HepG2 (cell line): ENCODE results near the gene RPL19. TPM values are rescaled to one million over a fixed set of nuclear protein-coding genes. Genes with fewer than 3 reads are reported as not detected.

Experiments
- CTCF ChIP-seq: sonication (generic); formaldehyde crosslinking; IDR thresholded peaks from 2 replicates; pipeline ENCODE4 v1.5.0; 2020; ENCODE audit warnings: mild to moderate bottlenecking, missing genetic modification reagents, moderate library complexity
- FOSL1 ChIP-seq: sonication (generic); formaldehyde crosslinking; IDR thresholded peaks from 2 replicates; pipeline ENCODE4 v1.9.0; 2021; ENCODE audit warnings: missing genetic modification reagents, borderline replicate concordance
- NFE2L1 ChIP-seq: sonication (generic); formaldehyde crosslinking; IDR thresholded peaks from 2 replicates; pipeline ENCODE4 v1.4.0; 2020; ENCODE audit warnings: missing genetic modification reagents, mild to moderate bottlenecking, borderline replicate concordance
- STAG1 ChIP-seq: sonication (generic); formaldehyde crosslinking; IDR thresholded peaks from 2 replicates; pipeline ENCODE4 v1.4.0; 2020; ENCODE audit warnings: missing genetic modification reagents
- XRCC5 ChIP-seq: fragments of 200-400 bp; formaldehyde crosslinking; optimal IDR thresholded peaks from 2 replicates; pipeline ENCODE3; 2017; ENCODE audit warnings: mild to moderate bottlenecking, low read length
- ZNF543 ChIP-seq: sonication (generic); formaldehyde crosslinking; IDR thresholded peaks from 2 replicates; pipeline ENCODE4 v1.4.0; 2020; ENCODE audit warnings: mild to moderate bottlenecking, missing genetic modification reagents
- ZNF556 ChIP-seq: sonication (generic); formaldehyde crosslinking; IDR thresholded peaks from 2 replicates; pipeline ENCODE4 v1.4.0; 2020; ENCODE audit warnings: mild to moderate bottlenecking, missing genetic modification reagents, borderline replicate concordance
- ZNF567 ChIP-seq: sonication (generic); formaldehyde crosslinking; IDR thresholded peaks from 2 replicates; pipeline ENCODE4 v1.8.1; 2023; ENCODE audit warnings: mild to moderate bottlenecking, missing genetic modification reagents, borderline replicate concordance
- ZNF569 ChIP-seq: sonication (generic); formaldehyde crosslinking; IDR thresholded peaks from 2 replicates; pipeline ENCODE4 v1.5.0; 2020; ENCODE audit warnings: mild to moderate bottlenecking, missing genetic modification reagents, moderate library complexity, borderline replicate concordance
- ZNF570 ChIP-seq: sonication (generic); formaldehyde crosslinking; IDR thresholded peaks from 2 replicates; pipeline ENCODE4 v1.4.0; 2020; ENCODE audit warnings: mild to moderate bottlenecking, missing genetic modification reagents, borderline replicate concordance
- polyA plus RNA-seq, 8 experiments: library from polyadenylated mRNA; depleted of rRNA in 3 of 8; stranded (reverse) in 7 of 8; unstranded in 1 of 8; fragments of >200 nt; fragmentation: Illumina TruSeq in 4 of 8; extraction: Trizol in 4 of 8; gene quantifications; 2 replicates each; pipeline versions ENCODE4 v1.2.1 to v1.2.3, GENCODE V29; 2011 to 2016; ENCODE audit warnings: low read depth in 4 of 8, missing spikeins in 1 of 8, mixed read lengths in 1 of 8; ENCODE audit not compliant: insufficient read depth in 1 of 8
- total RNA-seq, 5 experiments: library from RNA; depleted of rRNA; stranded (reverse); fragments of >200 nt; fragmentation: Illumina TruSeq; extraction: Trizol; gene quantifications; 2 replicates each; pipeline ENCODE4 v1.2.3, GENCODE V29; 2016; ENCODE audit warnings: low read depth in 1 of 5

The RPL19 gene
- total and polyA plus RNA-seq, 2 of the 13 experiments (the other 11 are each of a cell fraction or from before 2014, with no cell fraction given): 2,522 to 2,768 TPM

GRCh38 chr17:39235555-39236449 lies 35.7 kb downstream of the RPL19 start (continued):
- TF ChIP-seq XRCC5: peak; percentile 96
- peak; percentile 78 for TF ChIP-seq CTCF (CRISPR knock-in tag)
- peak; percentile 51; the same call in 1 of the 2 replicates for TF ChIP-seq ZNF556
- TF ChIP-seq FOSL1: no peak
- 0 out of 2 replicates have a peak, but pooled peaks have one; percentile 41 for TF ChIP-seq ZNF570 (CRISPR knock-in tag)
- TF ChIP-seq NFE2L1: no peak
- TF ChIP-seq ZNF567 (CRISPR knock-in tag): no peak
- no peak for TF ChIP-seq ZNF569 (CRISPR knock-in tag)
- TF ChIP-seq STAG1 (CRISPR knock-in tag): peak; percentile 25; the same call in 1 of the 2 replicates
- no peak for TF ChIP-seq ZNF543 (CRISPR knock-in tag)
- TF ChIP-seq, all 625 proteins: peak for 11
